GM13977 (cell line): ENCODE results near the gene TPD52L2.
"Not testable (repeated sequence)": the region's sequence is repeated elsewhere in the genome, so short reads cannot be mapped to it uniquely, and the experiment has no call there.

ENCODE experiments used
- DNase-seq: peaks from one replicate; pipeline ENCODE4 v3.0.0; 2012; ENCODE audit warnings: low spot score
- CTCF ChIP-seq: IDR thresholded peaks from 2 replicates; pipeline ENCODE4 v1.5.1; 2012; ENCODE audit warnings: mild to moderate bottlenecking, control low read depth; ENCODE audit not compliant: insufficient read depth; ENCODE audit errors: extremely low read depth, missing control alignments
- in situ Hi-C: fragments of 300-500 bp; cut with MboI; formaldehyde crosslinking; loops from one replicate; pipeline ENCODE4 v1.12.0; 2022; ENCODE audit warnings: low sequenced_read_pairs, low pct_unique_long_range_greater_than_20kb, mixed read lengths, inconsistent platforms; ENCODE audit not compliant: unreplicated experiment

TPD52L2 gene

GRCh38 chr20:63868264-63868663 is 3.2 kb downstream of the TPD52L2 start:
- in situ Hi-C loops: no loop called here

GRCh38 chr20:63873477-63873971 is 8.5 kb downstream of the TPD52L2 start:
- DNase-seq: no peak
- in situ Hi-C loops: no loop called here
- no peak for TF ChIP-seq CTCF

More at GRCh38 chr20:63868264-63868663, 3.2 kb downstream of the TPD52L2 start:
- no peak for TF ChIP-seq CTCF
- DNase-seq: no peak

GRCh38 chr20:63874241-63874640 is 9.2 kb downstream of the TPD52L2 start:
- in situ Hi-C loops, DNase-seq: not testable (repeated sequence)

GRCh38 chr20:63876489-63877036 is 11.5 kb downstream of the TPD52L2 start:
- TF ChIP-seq CTCF: no peak
- in situ Hi-C loops: no loop called here
- no peak for DNase-seq

GRCh38 chr20:63877755-63878470 is 12.8 kb downstream of the TPD52L2 start:
- in situ Hi-C loops: no loop called here
- DNase-seq: no peak
- no peak for TF ChIP-seq CTCF

- TF ChIP-seq CTCF: no peak
- DNase-seq: no peak
- in situ Hi-C loops: no loop called here
These were observed 14.0 kb downstream of the TPD52L2 start for GRCh38 chr20:63878899-63879663.

- DNase-seq, in situ Hi-C loops: not testable (repeated sequence)
These were observed 15.8 kb downstream of the TPD52L2 start for GRCh38 chr20:63880901-63881300.
